H1 (cell line): ENCODE data around the gene DIDO1. TPM values are rescaled to one million over a fixed set of nuclear protein-coding genes. Genes with fewer than 3 reads are reported as not detected.

Source experiments
- CTCF ChIA-PET: fragments of 300-600 bp; sonication (Branson Sonifier 250); formaldehyde crosslinking; loops from one replicate; lab custom pipeline; 2021; ENCODE audit not compliant: partially characterized antibody; lab: Charles Lee
- POLR2A ChIA-PET: fragments of 300-600 bp; sonication (Branson Sonifier 250); formaldehyde crosslinking; loops from one replicate; lab custom pipeline; 2021; ENCODE audit warnings: inconsistent platforms; ENCODE audit not compliant: partially characterized antibody; lab: Charles Lee
- DNase-seq, 2 experiments: peaks; one replicate each; pipeline versions ENCODE4 v3.0.0 to v3.0.0-alpha.2; 2010 to 2022; ENCODE audit warnings: low spot score in 2 of 2, low read depth in 1 of 2, mixed read lengths in 1 of 2
- FAIRE-seq: peaks from 2 replicates; lab custom pipeline; 2011; peaks lifted over from hg19 to GRCh38; lab: Jason Lieb, UNC
- H2AFZ ChIP-seq: 2 replicates; pipeline ENCODE4 v1.8.1; 2012; ENCODE audit warnings: low read length, inconsistent platforms
- H2AK5ac ChIP-seq: 2 replicates; pipeline ENCODE4 v1.6.1; 2013; ENCODE audit warnings: low read depth, low read length
- H2BK120ac ChIP-seq: replicated peaks from 2 replicates; pipeline ENCODE3; 2013; ENCODE audit warnings: low read depth, low read length, inconsistent platforms
- H2BK12ac ChIP-seq: 2 replicates; pipeline ENCODE4 v1.6.1; 2013; ENCODE audit warnings: low read depth, low read length
- H2BK15ac ChIP-seq: 2 replicates; pipeline ENCODE4 v1.6.1; 2013; ENCODE audit warnings: low read length
- H2BK20ac ChIP-seq: 2 replicates; pipeline ENCODE4 v1.6.1; 2013; ENCODE audit warnings: low read length
- H2BK5ac ChIP-seq: 2 replicates; pipeline ENCODE4 v1.6.1; 2013; ENCODE audit warnings: low read depth, low read length
- H3K14ac ChIP-seq: 2 replicates; pipeline ENCODE4 v1.6.1; 2013; ENCODE audit warnings: inconsistent platforms; ENCODE audit not compliant: insufficient read length
- H3K18ac ChIP-seq: 2 replicates; pipeline ENCODE4 v1.6.1; 2013; ENCODE audit warnings: low read length; ENCODE audit errors: extremely low read depth
- H3K23ac ChIP-seq: 2 replicates; pipeline ENCODE4 v1.6.1; 2013; ENCODE audit warnings: inconsistent platforms; ENCODE audit not compliant: insufficient read length
- H3K23me2 ChIP-seq: 2 replicates; pipeline ENCODE4 v1.6.1; 2013; ENCODE audit warnings: low read depth, low read length
- H3K27ac ChIP-seq: 2 replicates; pipeline ENCODE4 v1.6.1; 2011; ENCODE audit warnings: low read depth, low read length, inconsistent platforms
- H3K27me3 ChIP-seq, 4 experiments: replicated peaks in 1 of 4; 1 replicate in 1 of 4; 2 replicates in 3 of 4; pipeline versions ENCODE4 v1.6.1 to v1.8.1; 2011 to 2013; ENCODE audit warnings: low read length in 3 of 4, mild to moderate bottlenecking in 3 of 4, inconsistent platforms in 2 of 4, mixed read lengths in 2 of 4, moderate library complexity in 1 of 4; ENCODE audit not compliant: control insufficient read depth in 3 of 4, insufficient read depth in 3 of 4; ENCODE audit errors: extremely low read depth in 1 of 4
- H3K36me3 ChIP-seq, 4 experiments: 2 replicates each; pipeline versions ENCODE4 v1.6.1 to v1.8.1; 2011 to 2013; ENCODE audit warnings: mild to moderate bottlenecking in 4 of 4, low read length in 3 of 4, moderate library complexity in 2 of 4, control low read depth in 1 of 4, inconsistent platforms in 1 of 4; ENCODE audit not compliant: insufficient read depth in 4 of 4, control insufficient read depth in 2 of 4
- H3K4ac ChIP-seq: replicated peaks from 2 replicates; pipeline ENCODE3; 2013; ENCODE audit warnings: low read length, low read depth, mixed read lengths, inconsistent platforms; ENCODE audit not compliant: insufficient read length
- H3K4me1 ChIP-seq, 4 experiments: replicated peaks in 1 of 4; 1 replicate in 1 of 4; 2 replicates in 3 of 4; pipeline versions ENCODE4 v1.6.1 to v1.8.1; 2011 to 2013; ENCODE audit warnings: low read length in 3 of 4, inconsistent platforms in 2 of 4, mixed read lengths in 1 of 4; ENCODE audit not compliant: insufficient read depth in 4 of 4, control insufficient read depth in 3 of 4
- H3K4me2 ChIP-seq, 2 experiments: 2 replicates each; pipeline versions ENCODE4 v1.6.1 to v1.8.1; 2011 to 2013; ENCODE audit warnings: low read depth in 2 of 2, low read length in 2 of 2, control low read depth in 1 of 2, inconsistent platforms in 1 of 2, mild to moderate bottlenecking in 1 of 2; ENCODE audit not compliant: insufficient read depth in 1 of 2
- H3K4me3 ChIP-seq, 4 experiments: fragments of 200-600, 300-600 bp in 1 of 4; sonication (generic), shearing (Covaris generic), sonication (Bioruptor Twin) in 1 of 4; 2 replicates each; pipeline versions ENCODE4 v1.5.1 to v1.8.1; 2011 to 2016; ENCODE audit warnings: low read length in 4 of 4, low read depth in 3 of 4, control low read depth in 2 of 4, inconsistent platforms in 2 of 4, mild to moderate bottlenecking in 2 of 4, mixed read lengths in 1 of 4, moderate library complexity in 1 of 4; ENCODE audit not compliant: insufficient read depth in 2 of 4; ENCODE audit errors: extremely low read depth in 1 of 4
- H3K56ac ChIP-seq: replicated peaks from 2 replicates; pipeline ENCODE3; 2013; ENCODE audit warnings: low read depth, mild to moderate bottlenecking, mixed read lengths, low read length, inconsistent platforms; ENCODE audit not compliant: insufficient read length
- H3K79me1 ChIP-seq: 2 replicates; pipeline ENCODE4 v1.6.1; 2013; ENCODE audit warnings: low read depth, low read length, control low read depth
- H3K79me2 ChIP-seq, 2 experiments: 2 replicates each; pipeline versions ENCODE4 v1.6.1 to v1.8.1; 2012 to 2013; ENCODE audit warnings: low read length in 2 of 2, mild to moderate bottlenecking in 2 of 2, inconsistent platforms in 1 of 2; ENCODE audit not compliant: insufficient read depth in 2 of 2, control insufficient read depth in 1 of 2
- H3K9ac ChIP-seq, 4 experiments: replicated peaks in 1 of 4; 1 replicate in 1 of 4; 2 replicates in 3 of 4; pipeline versions ENCODE4 v1.6.1 to v1.8.1; 2011 to 2013; ENCODE audit warnings: low read depth in 3 of 4, low read length in 3 of 4, control low read depth in 2 of 4, mild to moderate bottlenecking in 2 of 4, moderate library complexity in 2 of 4, inconsistent platforms in 1 of 4; ENCODE audit errors: extremely low read depth in 1 of 4
- H3K9me3 ChIP-seq, 2 experiments: 2 replicates each; pipeline versions ENCODE4 v1.6.1 to v1.8.1; 2012 to 2013; ENCODE audit warnings: mild to moderate bottlenecking in 2 of 2, moderate library complexity in 2 of 2, control low read depth in 1 of 2, inconsistent platforms in 1 of 2, low read depth in 1 of 2, low read length in 1 of 2, mixed read lengths in 1 of 2; ENCODE audit not compliant: insufficient read depth in 2 of 2
- H4K20me1 ChIP-seq, 2 experiments: replicated peaks in 1 of 2; 2 replicates each; pipeline versions ENCODE3 to v1.8.1; 2011 to 2013; ENCODE audit warnings: inconsistent platforms in 2 of 2, low read length in 2 of 2, mild to moderate bottlenecking in 1 of 2; ENCODE audit not compliant: insufficient read depth in 2 of 2, control insufficient read depth in 1 of 2
- H4K5ac ChIP-seq: 2 replicates; pipeline ENCODE4 v1.6.1; 2013; ENCODE audit warnings: low read length, low read depth, mixed read lengths, inconsistent platforms; ENCODE audit not compliant: insufficient read length
- H4K8ac ChIP-seq: 2 replicates; pipeline ENCODE4 v1.8.0; 2013; ENCODE audit warnings: mild to moderate bottlenecking, moderate library complexity, low read length, inconsistent platforms; ENCODE audit not compliant: insufficient read depth; ENCODE audit errors: extremely low read depth
- H4K91ac ChIP-seq: replicated peaks from 2 replicates; pipeline ENCODE3; 2013; ENCODE audit warnings: low read length, mixed read lengths, inconsistent platforms; ENCODE audit not compliant: insufficient read length
- BACH1 ChIP-seq: IDR thresholded peaks from 2 replicates; pipeline ENCODE4 v1.6.1; 2012; ENCODE audit warnings: low read length, improper control_type of control experiment
- BCL11A ChIP-seq, 2 experiments: IDR thresholded peaks; one replicate each; pipeline ENCODE4 v1.6.1; 2011; ENCODE audit warnings: low read depth in 2 of 2, low read length in 2 of 2, mild to moderate bottlenecking in 2 of 2
- CEBPB ChIP-seq: IDR thresholded peaks from 2 replicates; pipeline ENCODE4 v1.6.1; 2012; ENCODE audit warnings: low read depth, low read length
- EGR1 ChIP-seq: IDR thresholded peaks from 2 replicates; pipeline ENCODE4 v1.6.1; 2011; ENCODE audit warnings: low read depth, low read length, borderline replicate concordance
- FOSL1 ChIP-seq: IDR thresholded peaks from 2 replicates; pipeline ENCODE4 v1.6.1; 2011; ENCODE audit warnings: mild to moderate bottlenecking, low read depth, low read length, moderate library complexity; ENCODE audit not compliant: insufficient read depth
- JUND ChIP-seq: IDR thresholded peaks from 2 replicates; pipeline ENCODE4 v1.6.1; 2011; ENCODE audit warnings: mild to moderate bottlenecking, improper control_type of control experiment, low read length
- KDM1A ChIP-seq: fragments of 200-600, 300-600 bp; sonication (generic); IDR thresholded peaks from 2 replicates; pipeline ENCODE4 v1.7.1; 2016; ENCODE audit warnings: mild to moderate bottlenecking, low read length, borderline replicate concordance
- RXRA ChIP-seq: IDR thresholded peaks from 2 replicates; pipeline ENCODE4 v1.6.1; 2011; ENCODE audit warnings: low read depth, mild to moderate bottlenecking, low read length, moderate library complexity; ENCODE audit not compliant: insufficient read depth
- SP2 ChIP-seq: IDR thresholded peaks from 2 replicates; pipeline ENCODE4 v1.6.1; 2012; ENCODE audit warnings: mild to moderate bottlenecking, low read length, inconsistent platforms
- SP4 ChIP-seq: IDR thresholded peaks from 2 replicates; pipeline ENCODE4 v1.6.1; 2012; ENCODE audit warnings: low read length, inconsistent platforms
- WGBS, 2 experiments: shearing (Covaris generic) in 1 of 2; methylation state at CpG; one replicate each; pipeline versions ENCODE4 v1.1.6 to v1.1.7; 2013 to 2015; ENCODE audit warnings: low lambda C conversion rate in 2 of 2, mixed read lengths in 2 of 2, inconsistent platforms in 1 of 2, low coverage in 1 of 2, missing lambda C conversion rate in 1 of 2; ENCODE audit not compliant: insufficient replicate concordance in 2 of 2, insufficient coverage in 1 of 2, insufficient read length in 1 of 2; ENCODE audit errors: extremely low coverage in 1 of 2, missing lambda C conversion rate in 1 of 2; 5-methylcytosine and 5-hydroxymethylcytosine counted together
- polyA plus RNA-seq, 7 experiments: library from polyadenylated mRNA; depleted of rRNA in 3 of 7; stranded (reverse) in 5 of 7; unstranded in 2 of 7; fragments of >200 nt in 5 of 7; fragments of 200-250 nt in 2 of 7; gene quantifications; 1 replicate in 5 of 7; 2 replicates in 1 of 7; 4 replicates in 1 of 7; pipeline versions ENCODE4 v1.2.1 to v1.2.3, GENCODE V29; 2011 to 2013; ENCODE audit warnings: missing spikeins in 2 of 7, mixed read lengths in 2 of 7
- total RNA-seq: library from RNA; stranded (reverse); fragmentation: NEBNext Ultra II Directional; extraction: Animal tissue kit (Norgen Biotek cat#: 25700); gene quantifications from 2 replicates; pipeline ENCODE4 v1.2.1, GENCODE V29; 2021
- TF ChIP-seq, protein P1 (sequence below), 3 experiments: IDR thresholded peaks; 1 replicate in 2 of 3; 2 replicates in 1 of 3; pipeline versions ENCODE4 v1.5.1 to v1.6.1; 2011; ENCODE audit warnings: low read length in 3 of 3, mild to moderate bottlenecking in 3 of 3, inconsistent platforms in 2 of 3, low read depth in 1 of 3, moderate library complexity in 1 of 3; ENCODE audit not compliant: insufficient read depth in 1 of 3; ENCODE audit errors: control extremely low read depth in 1 of 3

The DIDO1 gene
- total and polyA plus RNA-seq, 2 of the 8 experiments (the other 6 are each of a cell fraction or from before 2014, with no cell fraction given) = 53.6 to 82.8 TPM

DNA sequence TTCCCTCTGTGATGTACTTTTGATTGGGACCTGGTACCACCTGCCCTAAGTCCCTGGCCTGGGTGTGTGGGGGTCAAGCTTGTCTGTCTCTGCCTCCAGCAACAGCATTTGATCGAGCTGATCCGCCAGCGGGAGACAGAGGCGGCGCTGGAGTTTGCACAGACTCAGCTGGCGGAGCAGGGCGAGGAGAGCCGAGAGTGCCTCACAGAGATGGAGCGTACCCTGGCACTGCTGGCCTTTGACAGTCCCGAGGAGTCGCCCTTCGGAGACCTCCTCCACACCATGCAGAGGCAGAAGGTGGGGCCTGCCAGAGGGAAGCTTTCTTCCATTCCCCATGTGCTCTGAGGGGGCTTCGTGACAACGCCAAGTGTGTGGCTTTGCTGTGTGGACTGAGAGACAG, 17.1 kb upstream of the DIDO1 start:
- 96% methylated on average over 14 of the region's 14 CpGs; no CpG with 5 or more reads in 1 of the 2 experiments for WGBS, 2 experiments
- Histone ChIP-seq H2BK15ac (no peak overlapping the region), H2BK12ac (no peak overlapping the region), H3K79me1 (peaks cover 6% of the 10 kb centered on the region), H3K4me3 (no peak overlapping the region), H3K9ac (no peak overlapping the region), H4K5ac (no peak overlapping the region), H4K8ac (no peak overlapping the region), H3K9me3 (no peaks in the 10 kb centered on the region), H3K23ac (no peak overlapping the region), H4K20me1 (peaks cover 15 to 27% of the 10 kb centered on the region in 2 experiments), H3K27ac (no peak overlapping the region), H3K23me2 (peaks cover 6% of the 10 kb centered on the region; the same call in 1 of the 2 replicates), H3K36me3 (peaks cover 29 to 62% (median 49%) of the 10 kb centered on the region in 4 experiments), H2BK120ac (no peak overlapping the region), H3K27me3 (no peaks in the 10 kb centered on the region), H2BK20ac (no peak overlapping the region), H3K18ac (no peak overlapping the region), H3K4me1 (peaks cover 0 to 6% (median under 1%) of the 10 kb centered on the region in 4 experiments; a peak in 3 of 7 replicates), H3K4me2 (no peak overlapping the region), H3K56ac (no peak overlapping the region), H3K14ac (no peak overlapping the region), H4K91ac (no peak overlapping the region), H3K79me2 (peaks cover 26 to 78% of the 10 kb centered on the region in 2 experiments), H2AFZ (no peak overlapping the region), H2AK5ac (no peak overlapping the region), H2BK5ac (no peak overlapping the region; the same call in 1 of the 2 replicates), H3K4ac (no peak overlapping the region)
- POLR2A ChIA-PET = interaction anchor here (1.4 to 19.4 kb wide), 2 partner anchors 9 to 23 kb away, joined by 6 to 363 read pairs; partner anchors contain the start of gene DIDO1
- CTCF ChIA-PET = interaction anchor here (0.9 to 2.0 kb wide), 4 partner anchors 12 to 39 kb away, joined by 3 to 5 read pairs (median 4); no protein-coding TSS in a partner anchor
- DNase-seq = no peak
- FAIRE-seq = no peak
- TF ChIP-seq EGR1 = no peak
- TF ChIP-seq BCL11A (IDR thresholded peaks at IDR 0.05; ENCODE audit: low read depth in 2 of 2, low read length in 2 of 2) = no peak
- TF ChIP-seq CEBPB = no peak
- no peak for TF ChIP-seq KDM1A
- no peak for TF ChIP-seq FOSL1
- no peak for TF ChIP-seq SP4
- TF ChIP-seq, protein P1, sequence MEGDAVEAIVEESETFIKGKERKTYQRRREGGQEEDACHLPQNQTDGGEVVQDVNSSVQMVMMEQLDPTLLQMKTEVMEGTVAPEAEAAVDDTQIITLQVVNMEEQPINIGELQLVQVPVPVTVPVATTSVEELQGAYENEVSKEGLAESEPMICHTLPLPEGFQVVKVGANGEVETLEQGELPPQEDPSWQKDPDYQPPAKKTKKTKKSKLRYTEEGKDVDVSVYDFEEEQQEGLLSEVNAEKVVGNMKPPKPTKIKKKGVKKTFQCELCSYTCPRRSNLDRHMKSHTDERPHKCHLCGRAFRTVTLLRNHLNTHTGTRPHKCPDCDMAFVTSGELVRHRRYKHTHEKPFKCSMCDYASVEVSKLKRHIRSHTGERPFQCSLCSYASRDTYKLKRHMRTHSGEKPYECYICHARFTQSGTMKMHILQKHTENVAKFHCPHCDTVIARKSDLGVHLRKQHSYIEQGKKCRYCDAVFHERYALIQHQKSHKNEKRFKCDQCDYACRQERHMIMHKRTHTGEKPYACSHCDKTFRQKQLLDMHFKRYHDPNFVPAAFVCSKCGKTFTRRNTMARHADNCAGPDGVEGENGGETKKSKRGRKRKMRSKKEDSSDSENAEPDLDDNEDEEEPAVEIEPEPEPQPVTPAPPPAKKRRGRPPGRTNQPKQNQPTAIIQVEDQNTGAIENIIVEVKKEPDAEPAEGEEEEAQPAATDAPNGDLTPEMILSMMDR (IDR thresholded peaks at IDR 0.05; ENCODE audit: control extremely low read depth in 1 of 3, insufficient read depth in 1 of 3, low read depth in 1 of 3, low read length in 3 of 3) = no peak
- no peak for TF ChIP-seq RXRA
- TF ChIP-seq SP2 = no peak
- TF ChIP-seq JUND = no peak
- no peak for TF ChIP-seq BACH1
